HCT116 (cell line): ENCODE results near the gene NPLOC4. TPM values are rescaled to one million over a fixed set of nuclear protein-coding genes. Genes with fewer than 3 reads are reported as not detected.

Experiments used
- ATAC-seq: fragments of 200-7000 bp; cut with Tn5 transposase; 2 replicates; pipeline ENCODE4 v1.9.1; 2020; ENCODE audit warnings: mild to moderate bottlenecking, moderate library complexity
- BruUV-seq: library from RNA; stranded (reverse); fragments of 400-500 nt; replicated peaks from 2 replicates; lab custom pipeline; 2021; lab: Mats Ljungman, UMichigan
- CTCF ChIA-PET: fragments of 300-600 bp; sonication (Branson Sonifier 250); formaldehyde crosslinking; loops from one replicate; lab custom pipeline; 2021; ENCODE audit warnings: antibody characterized with exemption; lab: Charles Lee
- POLR2A ChIA-PET: fragments of 300-600, 350-600 bp; sonication (Branson Sonifier 250); formaldehyde crosslinking; loops from one replicate; lab custom pipeline; 2021; ENCODE audit warnings: antibody characterized with exemption; lab: Charles Lee
- RAD21 ChIA-PET, 2 experiments: fragments of 300-600 bp; sonication (Branson Sonifier 250); formaldehyde crosslinking; loops; one replicate each; lab custom pipeline; 2023; ENCODE audit warnings: low total read pairs in 2 of 2; ENCODE audit not compliant: uncharacterized antibody in 2 of 2, unreplicated experiment in 2 of 2, low non-redundant PET in 1 of 2; lab: Charles Lee
- DNase-seq: peaks from one replicate; pipeline ENCODE4 v3.0.0-alpha.2; 2010; ENCODE audit warnings: low read depth, low spot score
- H2AFZ ChIP-seq: fragments of 200-600 bp; shearing (Covaris generic), sonication (generic); 2 replicates; pipeline ENCODE4 v1.6.1; 2017; ENCODE audit warnings: low read depth, mixed run types, mixed read lengths, antibody characterized with exemption, low read length; ENCODE audit not compliant: poor library complexity, severe bottlenecking
- H3K27ac ChIP-seq: 2 replicates; pipeline ENCODE4 v1.5.1; 2012; ENCODE audit warnings: low read depth, low read length
- H3K27me3 ChIP-seq: fragments of 200-600 bp; sonication (generic); 2 replicates; pipeline ENCODE4 v1.6.1; 2016; ENCODE audit warnings: mixed run types, low read length, mixed read lengths; ENCODE audit not compliant: insufficient read depth
- H3K36me3 ChIP-seq, 2 experiments: fragments of 200-500 bp in 1 of 2; fragments of 200-600 bp in 1 of 2; sonication (Bioruptor generic) in 1 of 2; sonication (generic) in 1 of 2; 2 replicates each; pipeline versions ENCODE4 v1.5.1 to v1.6.1; 2014 to 2016; ENCODE audit warnings: low read length in 2 of 2, inconsistent platforms in 1 of 2, mixed read lengths in 1 of 2, mixed run types in 1 of 2; ENCODE audit not compliant: insufficient read depth in 2 of 2, control insufficient read depth in 1 of 2
- H3K4me1 ChIP-seq, 2 experiments: fragments of 200-600 bp in 1 of 2; sonication (generic) in 1 of 2; 2 replicates each; pipeline versions ENCODE4 v1.5.1 to v1.6.1; 2012 to 2017; ENCODE audit warnings: low read length in 2 of 2, inconsistent platforms in 1 of 2, mild to moderate bottlenecking in 1 of 2, mixed read lengths in 1 of 2, mixed run types in 1 of 2, moderate library complexity in 1 of 2; ENCODE audit not compliant: insufficient read depth in 2 of 2, control insufficient read depth in 1 of 2
- H3K4me2 ChIP-seq: fragments of 200-600 bp; sonication (generic); 2 replicates; pipeline ENCODE4 v1.6.1; 2017; ENCODE audit warnings: mixed run types, low read length, mixed read lengths
- H3K4me3 ChIP-seq, 2 experiments: fragments of 200-600 bp in 1 of 2; sonication (generic) in 1 of 2; replicated peaks in 1 of 2; 2 replicates each; pipeline ENCODE4 v1.5.1; 2011 to 2016; ENCODE audit warnings: low read length in 2 of 2, control low read depth in 1 of 2, low read depth in 1 of 2, mild to moderate bottlenecking in 1 of 2, mixed read lengths in 1 of 2, mixed run types in 1 of 2
- H3K79me2 ChIP-seq: fragments of 200-600 bp; sonication (generic); 2 replicates; pipeline ENCODE4 v1.6.1; 2017; ENCODE audit warnings: mild to moderate bottlenecking, mixed run types, low read length, moderate library complexity, mixed read lengths; ENCODE audit not compliant: insufficient read depth
- H3K9ac ChIP-seq: fragments of 200-600 bp; sonication (generic); 2 replicates; pipeline ENCODE4 v1.6.1; 2016; ENCODE audit warnings: low read length, mixed read lengths
- H3K9me2 ChIP-seq: fragments of 200-600 bp; sonication (generic), shearing (Covaris generic); 2 replicates; pipeline ENCODE4 v1.6.1; 2017; ENCODE audit warnings: mixed run types, mild to moderate bottlenecking, moderate library complexity; ENCODE audit not compliant: insufficient read depth
- H3K9me3 ChIP-seq, 2 experiments: fragments of 200-500 bp in 1 of 2; fragments of 200-600 bp in 1 of 2; sonication (Bioruptor generic) in 1 of 2; sonication (generic) in 1 of 2; 2 replicates each; pipeline ENCODE4 v1.6.1; 2014 to 2017; ENCODE audit warnings: low read length in 2 of 2, mixed read lengths in 2 of 2, inconsistent platforms in 1 of 2, low read depth in 1 of 2, mild to moderate bottlenecking in 1 of 2, mixed run types in 1 of 2, moderate library complexity in 1 of 2; ENCODE audit not compliant: control insufficient read depth in 1 of 2, insufficient read depth in 1 of 2
- H4K20me1 ChIP-seq: fragments of 200-600 bp; sonication (generic), shearing (Covaris generic); 2 replicates; pipeline ENCODE4 v1.6.1; 2017; ENCODE audit warnings: mixed run types, mild to moderate bottlenecking, moderate library complexity; ENCODE audit not compliant: insufficient read depth
- CBX3 ChIP-seq: IDR thresholded peaks from 2 replicates; pipeline ENCODE4 v1.6.1; 2012; ENCODE audit warnings: low read depth
- CEBPB ChIP-seq: IDR thresholded peaks from 2 replicates; pipeline ENCODE4 v1.6.1; 2012; ENCODE audit warnings: low read depth
- CTCF ChIP-seq, 3 experiments: fragments of 200-600 bp in 1 of 3; sonication (generic) in 1 of 3; IDR thresholded peaks in 2 of 3; conservative IDR thresholded peaks in 1 of 3; 2 replicates each; pipeline ENCODE4 v1.5.1; 2012 to 2017; ENCODE audit warnings: low read depth in 2 of 3, low read length in 2 of 3, antibody characterized with exemption in 1 of 3, borderline replicate concordance in 1 of 3, control low read depth in 1 of 3, mild to moderate bottlenecking in 1 of 3, mixed read lengths in 1 of 3, mixed run types in 1 of 3, moderate library complexity in 1 of 3; ENCODE audit not compliant: insufficient read depth in 1 of 3
- ELF1 ChIP-seq: IDR thresholded peaks from 2 replicates; pipeline ENCODE4 v1.6.1; 2012; ENCODE audit warnings: low read depth, borderline replicate concordance
- EZH2phosphoT487 ChIP-seq: fragments of 200-600 bp; IDR thresholded peaks from 2 replicates; pipeline ENCODE4 v1.6.1; 2018; ENCODE audit warnings: antibody characterized with exemption, borderline replicate concordance
- FOSL1 ChIP-seq: IDR thresholded peaks from 2 replicates; pipeline ENCODE4 v1.6.1; 2012; ENCODE audit warnings: low read depth
- JUND ChIP-seq: IDR thresholded peaks from 2 replicates; pipeline ENCODE4 v1.6.1; 2012
- MAX ChIP-seq: IDR thresholded peaks from 2 replicates; pipeline ENCODE4 v1.6.1; 2012
- RAD21 ChIP-seq: IDR thresholded peaks from 2 replicates; pipeline ENCODE4 v1.6.1; 2012; ENCODE audit warnings: low read depth, mild to moderate bottlenecking
- REST ChIP-seq: IDR thresholded peaks from 2 replicates; pipeline ENCODE4 v1.6.1; 2012; ENCODE audit warnings: low read depth
- SIN3A ChIP-seq: IDR thresholded peaks from 2 replicates; pipeline ENCODE4 v1.6.1; 2012; ENCODE audit warnings: low read depth
- SRF ChIP-seq: IDR thresholded peaks from 2 replicates; pipeline ENCODE4 v1.6.1; 2012; ENCODE audit warnings: low read depth
- ZBTB33 ChIP-seq: IDR thresholded peaks from 2 replicates; pipeline ENCODE4 v1.6.1; 2011; ENCODE audit warnings: mild to moderate bottlenecking, low read length, moderate library complexity; ENCODE audit not compliant: insufficient replicate concordance; ENCODE audit errors: extremely low read depth
- ZFX ChIP-seq: fragments of 450-650 bp; IDR thresholded peaks from 2 replicates; pipeline ENCODE4 v1.6.1; 2017
- ZNF274 ChIP-seq: fragments of 200-500 bp; sonication (Bioruptor generic); IDR thresholded peaks from 2 replicates; pipeline ENCODE4 v1.6.1; 2014; ENCODE audit warnings: mild to moderate bottlenecking, low read depth, low read length, inconsistent platforms
- intact Hi-C: fragments of 100-400 bp; cut with micrococcal nuclease; formaldehyde crosslinking; loops from 2 replicates; pipeline ENCODE4 v1.10.0; 2022
- total RNA-seq: library from RNA; stranded (reverse); gene quantifications from one replicate; pipeline ENCODE4 v1.2.1, GENCODE V29; 2021; ENCODE audit not compliant: unreplicated experiment

Gene NPLOC4
- total RNA-seq, 1 experiment from 2014 or later = 137 TPM

DNA sequence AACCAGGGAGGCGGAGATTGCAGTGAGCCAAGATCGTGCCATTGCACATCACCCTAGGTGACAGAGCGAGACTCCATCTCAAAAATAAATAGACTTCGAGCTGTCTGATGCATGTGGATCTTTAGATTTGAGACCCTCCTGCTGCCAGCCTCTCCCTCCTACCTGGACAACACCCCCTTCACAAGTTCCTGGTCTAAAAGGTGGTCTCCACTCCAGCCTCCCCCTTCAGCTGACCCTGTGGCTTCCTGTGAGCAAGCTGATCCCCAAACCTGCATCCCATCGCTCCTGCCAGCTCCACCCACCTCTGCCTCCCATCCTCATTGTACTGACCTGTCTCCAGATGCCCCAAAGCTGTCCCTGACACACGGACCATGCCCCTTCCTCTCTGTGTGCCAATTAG, 57.6 kb downstream of the NPLOC4 start:
- intact Hi-C loops = no loop called here
- ATAC-seq (no peak), DNase-seq (no peak)
- RAD21 ChIA-PET = no interaction called here
- no peak overlapping the region for H2AFZ ChIP-seq
- no peaks in the 10 kb centered on the region for H3K27me3 ChIP-seq
- no peak overlapping the region for H3K4me3 ChIP-seq
- no peak overlapping the region for H3K9ac ChIP-seq
- no peaks in the 10 kb centered on the region for H3K9me2 ChIP-seq
- no peak overlapping the region for H3K4me2 ChIP-seq
- peaks cover 24 to 42% of the 10 kb centered on the region in 2 experiments for H3K4me1 ChIP-seq
- H4K20me1 ChIP-seq = peaks cover 8% of the 10 kb centered on the region; the same call in 1 of the 2 replicates
- CTCF ChIA-PET = no interaction called here
- H3K9me3 ChIP-seq = no peaks in the 10 kb centered on the region
- H3K79me2 ChIP-seq = peaks cover 68% of the 10 kb centered on the region; the same call in 1 of the 2 replicates
- TF ChIP-seq FOSL1 (no peak), ZNF274 (no peak), ELF1 (no peak), MAX (no peak), JUND (no peak), SIN3A (no peak), SRF (no peak), REST (no peak), CBX3 (no peak), CTCF (IDR thresholded peaks at IDR 0.05 in 2 of 3, conservative IDR thresholded peaks at IDR 0.05 in 1 of 3; ENCODE audit: borderline replicate concordance in 1 of 3, insufficient read depth in 1 of 3, low read depth in 2 of 3, low read length in 2 of 3) (no peak), ZFX (no peak), CEBPB (no peak), RAD21 (no peak), EZH2phosphoT487 (no peak), ZBTB33 (no peak)
- no TSS peak for BruUV-seq
- H3K27ac ChIP-seq = no peak overlapping the region
- POLR2A ChIA-PET = no interaction called here
- H3K36me3 ChIP-seq = peaks cover 41 to 60% of the 10 kb centered on the region in 2 experiments
